GDM1 (cell line): ENCODE measurements around the gene RAB7A.

Experiments
- DNase-seq: peaks from one replicate; lab custom pipeline; 2025; lab: John Stamatoyannopoulos, UW

The RAB7A gene

GRCh38 chr3:128726023-128727016 is at the start of gene RAB7A:
Gene RAB7A (plus strand): TSS chr3:128726183. CDS start chr3:128795368, 69,185 bp downstream.
- peak; percentile 96 for DNase-seq

- DNase-seq: no peak
Measured at GRCh38 chr3:128679338-128679737, 46.6 kb upstream of the RAB7A start.

DNA sequence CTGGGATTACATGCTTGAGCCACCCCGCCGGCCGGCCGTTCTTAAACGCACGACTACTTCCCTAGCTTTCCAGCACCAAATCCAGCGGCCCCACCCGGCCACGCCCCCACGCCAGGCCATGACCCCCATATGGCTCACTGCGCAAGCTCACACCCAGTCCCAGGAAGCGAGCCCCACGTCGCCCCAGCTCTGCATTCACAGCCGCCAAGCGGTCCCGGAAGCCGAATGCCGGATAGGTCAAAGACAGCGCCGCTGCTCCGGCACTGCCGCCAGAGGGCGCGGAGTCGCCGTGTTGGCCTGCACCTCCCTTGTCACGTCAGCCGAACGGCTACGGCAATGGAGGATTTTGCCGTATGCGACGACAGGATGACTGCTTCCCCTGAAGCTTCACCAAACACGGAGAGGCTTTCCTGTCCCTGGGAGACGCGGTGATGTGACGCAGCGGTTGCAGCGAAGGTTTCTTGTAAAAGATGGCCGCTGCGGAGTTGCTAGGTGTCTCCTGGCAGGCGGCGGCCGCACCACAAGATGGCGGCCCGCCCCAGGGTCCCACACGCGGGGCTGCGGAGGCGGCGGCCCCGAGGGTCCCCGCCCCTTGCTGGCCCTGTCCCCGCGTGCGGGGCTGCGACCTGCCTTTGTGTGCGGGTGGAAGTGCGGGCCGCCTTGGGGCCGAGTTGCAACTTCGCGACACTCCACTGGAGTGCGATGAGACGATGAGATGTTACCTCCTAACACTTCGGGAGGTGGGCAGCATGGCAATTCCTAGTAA is 45.2 kb upstream of the RAB7A start:
- peak; percentile 97 for DNase-seq

DNA sequence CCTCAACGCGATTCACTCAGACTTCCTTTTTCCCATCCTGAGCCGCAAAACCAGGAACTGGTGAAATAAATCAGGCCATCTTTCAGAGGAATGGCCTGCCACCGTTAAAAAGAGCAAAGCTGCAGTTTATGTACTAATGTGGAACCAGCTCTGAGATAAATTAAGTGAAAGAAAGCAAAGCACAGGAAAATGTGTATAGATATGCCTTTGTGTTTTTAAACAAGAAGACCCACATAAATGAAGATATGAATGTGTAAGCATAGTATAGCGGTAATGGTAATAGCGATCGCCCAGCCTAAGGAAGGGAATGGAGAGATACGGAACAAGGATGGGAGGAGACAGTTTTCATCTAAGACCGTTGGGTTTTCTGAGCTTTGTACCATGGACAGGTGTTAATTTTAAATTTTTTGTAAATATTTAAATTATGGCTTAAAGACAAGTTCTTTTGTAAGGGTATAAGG is 44.6 kb upstream of the RAB7A start:
- DNase-seq: no peak

- peak; percentile 59 for DNase-seq
Measured at GRCh38 chr3:128683957-128684356, 42.0 kb upstream of the RAB7A start.

DNA sequence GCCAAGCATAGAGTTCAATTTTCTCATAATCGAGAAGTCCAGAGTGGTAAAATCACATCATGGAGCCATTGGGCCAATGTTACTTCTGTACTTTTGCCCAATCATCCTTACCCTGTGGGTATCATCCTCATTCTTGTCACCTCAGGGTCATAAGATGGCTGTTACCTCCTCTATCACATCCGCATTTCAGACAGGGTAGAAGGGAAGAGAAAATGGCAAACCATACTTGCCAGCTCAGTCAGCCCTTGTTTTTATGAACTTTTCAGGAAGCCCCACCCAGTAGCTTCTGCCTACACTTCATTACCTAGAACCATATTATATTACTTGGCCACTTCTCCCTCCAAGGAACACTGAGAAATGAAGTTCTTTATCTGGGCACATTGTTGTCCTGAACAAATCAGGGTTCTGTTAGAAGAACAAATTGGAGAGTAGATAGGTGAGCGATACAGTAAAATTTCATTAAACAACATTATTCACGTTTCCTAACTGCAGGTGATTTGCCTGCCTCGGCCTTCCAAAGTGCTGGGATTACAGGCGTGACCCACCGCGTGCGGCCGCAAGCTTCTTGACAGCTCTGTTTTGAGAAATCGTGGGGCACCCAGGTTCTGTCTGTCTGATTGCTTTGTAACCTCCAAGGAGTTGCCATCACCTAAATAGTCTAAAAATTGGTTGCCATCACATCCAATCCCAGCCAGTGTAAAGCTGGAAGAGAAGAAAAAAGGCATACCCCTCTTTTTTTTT is 40.8 kb upstream of the RAB7A start:
- DNase-seq: no peak

- DNase-seq: no peak
Measured at GRCh38 chr3:128686465-128686864, 39.5 kb upstream of the RAB7A start.

DNA sequence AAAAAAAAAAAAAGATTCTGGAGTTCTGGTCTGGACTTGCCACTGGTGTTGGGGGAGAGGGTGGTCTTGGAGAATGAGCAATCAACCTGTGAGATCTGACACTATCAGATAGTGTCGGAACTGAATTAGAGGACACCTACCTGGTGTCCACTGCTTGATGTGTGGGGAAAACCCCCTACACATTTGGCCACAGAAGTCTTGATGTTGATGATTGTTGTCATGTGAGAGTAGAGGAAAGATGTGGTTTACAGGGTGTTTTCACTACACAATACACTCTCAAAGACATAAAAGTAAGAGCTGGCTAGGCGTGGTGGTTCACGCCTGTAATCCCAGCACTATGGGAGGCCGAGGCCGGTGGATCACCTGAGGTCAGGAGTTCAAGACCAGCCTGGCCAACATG is 36.9 kb upstream of the RAB7A start:
- no peak for DNase-seq

GRCh38 chr3:128693696-128694095 is 32.3 kb upstream of the RAB7A start:
- no peak for DNase-seq

DNA sequence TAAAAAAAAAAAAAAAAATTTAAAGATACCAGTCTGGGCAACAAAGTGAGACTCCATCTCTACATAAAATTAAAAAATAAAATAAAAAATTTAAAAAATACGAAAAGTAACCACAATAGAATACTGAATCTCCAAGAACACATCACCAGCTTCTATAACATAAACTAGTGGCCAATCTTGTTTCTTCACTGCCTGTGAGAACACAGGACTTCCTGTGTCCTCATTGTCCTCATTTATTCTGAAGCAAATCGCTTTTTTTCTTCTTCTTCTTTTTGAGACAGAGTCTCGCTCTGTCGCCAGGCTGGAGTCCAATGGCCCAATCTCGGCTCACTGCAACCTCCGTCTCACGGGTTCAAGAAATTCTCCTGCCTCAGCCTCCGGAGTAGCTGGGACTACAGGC is 28.6 kb upstream of the RAB7A start:
- no peak for DNase-seq

DNA sequence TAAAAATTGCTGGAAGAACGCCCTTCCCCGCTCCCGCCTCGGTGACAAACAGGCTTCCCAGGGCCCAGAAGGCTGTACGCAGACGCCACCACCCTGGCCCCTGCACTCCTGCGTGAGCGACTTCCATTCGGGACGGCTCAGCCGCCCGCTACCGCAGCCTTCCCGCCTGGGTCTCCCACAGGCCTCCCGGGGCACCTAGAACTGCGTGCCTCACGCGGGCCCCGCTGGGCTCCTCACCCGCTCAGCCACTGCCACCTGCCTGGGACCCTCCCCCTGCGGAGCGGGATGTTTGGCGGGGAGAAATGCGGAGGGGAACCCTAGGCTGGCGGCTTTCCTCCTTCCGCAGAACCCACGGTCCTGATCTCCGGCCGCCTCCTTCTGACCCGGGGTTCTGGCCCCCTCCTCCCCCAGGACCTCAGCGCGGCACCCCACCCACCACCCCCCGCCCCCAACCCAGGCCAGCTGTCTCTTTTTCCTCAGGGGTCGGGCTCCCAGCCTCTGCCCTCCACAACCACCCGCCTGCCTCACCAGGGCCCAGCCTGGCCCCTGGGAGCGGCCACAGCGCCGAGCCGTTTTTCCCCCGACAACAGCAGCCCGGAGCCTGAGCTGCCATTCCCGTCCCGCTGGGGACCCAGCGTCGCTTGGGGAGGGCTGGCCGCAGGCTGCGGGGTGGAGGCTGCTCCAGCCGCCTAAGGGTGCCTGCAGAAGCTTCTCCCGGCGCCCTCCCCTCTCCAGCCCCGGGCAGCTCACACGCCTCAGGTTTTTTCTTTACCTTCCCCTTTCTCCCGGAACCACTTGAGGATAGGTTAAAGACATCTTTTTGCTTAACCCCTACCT is 27.6 kb upstream of the RAB7A start:
- DNase-seq: no peak

GRCh38 chr3:128701342-128702212 is 24.4 kb upstream of the RAB7A start:
- DNase-seq: no peak

- DNase-seq: no peak
Measured at GRCh38 chr3:128702391-128702790, 23.6 kb upstream of the RAB7A start.

DNA sequence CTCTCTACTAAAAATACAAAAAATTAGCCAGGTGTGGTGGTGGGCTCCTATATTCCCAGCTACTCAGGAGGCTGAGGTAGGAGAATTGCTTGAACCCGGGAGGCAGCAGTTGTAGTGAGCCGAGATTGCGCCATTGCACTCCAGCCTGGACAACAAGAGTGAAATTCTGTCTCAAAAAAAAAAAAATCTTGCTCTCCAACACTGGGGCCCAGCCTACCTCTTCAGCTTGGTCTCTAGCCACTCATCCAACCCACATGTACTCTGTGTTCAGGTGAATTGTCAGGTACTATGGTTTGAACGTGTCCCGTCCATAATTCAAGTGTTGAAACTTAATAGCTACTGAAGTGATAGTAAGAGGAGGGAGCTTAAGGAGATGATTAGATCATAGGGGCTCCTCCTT is 22.4 kb upstream of the RAB7A start:
- no peak for DNase-seq

DNA sequence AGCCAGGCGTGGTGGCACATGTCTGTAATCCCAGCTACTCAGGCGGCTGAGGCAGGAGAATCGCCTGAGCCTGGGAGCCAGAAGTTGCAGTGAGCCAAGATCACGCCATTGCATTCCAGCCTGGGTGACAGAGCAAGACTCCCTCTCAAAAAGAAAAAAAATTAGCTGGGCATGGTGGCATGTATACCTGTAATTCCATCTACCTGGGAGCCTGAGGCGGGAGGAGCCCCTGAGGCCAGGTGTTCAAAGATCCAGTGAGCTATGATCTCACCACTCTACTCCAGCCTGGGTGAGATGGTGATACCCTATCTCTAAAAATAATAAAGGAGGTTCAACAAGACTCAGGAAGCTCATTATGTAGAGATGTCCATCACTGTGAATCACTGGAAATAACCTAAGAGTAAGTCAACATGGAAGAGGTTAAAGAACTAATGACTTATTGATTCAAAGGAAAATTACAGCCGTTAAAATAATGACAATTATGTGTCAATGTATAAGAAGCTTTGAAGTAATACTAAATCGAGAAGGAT is 19.8 kb upstream of the RAB7A start:
- no peak for DNase-seq

GRCh38 chr3:128707928-128708494 is 18.0 kb upstream of the RAB7A start:
- DNase-seq: no peak

- no peak for DNase-seq
Measured at GRCh38 chr3:128709038-128709437, 16.9 kb upstream of the RAB7A start.

DNA sequence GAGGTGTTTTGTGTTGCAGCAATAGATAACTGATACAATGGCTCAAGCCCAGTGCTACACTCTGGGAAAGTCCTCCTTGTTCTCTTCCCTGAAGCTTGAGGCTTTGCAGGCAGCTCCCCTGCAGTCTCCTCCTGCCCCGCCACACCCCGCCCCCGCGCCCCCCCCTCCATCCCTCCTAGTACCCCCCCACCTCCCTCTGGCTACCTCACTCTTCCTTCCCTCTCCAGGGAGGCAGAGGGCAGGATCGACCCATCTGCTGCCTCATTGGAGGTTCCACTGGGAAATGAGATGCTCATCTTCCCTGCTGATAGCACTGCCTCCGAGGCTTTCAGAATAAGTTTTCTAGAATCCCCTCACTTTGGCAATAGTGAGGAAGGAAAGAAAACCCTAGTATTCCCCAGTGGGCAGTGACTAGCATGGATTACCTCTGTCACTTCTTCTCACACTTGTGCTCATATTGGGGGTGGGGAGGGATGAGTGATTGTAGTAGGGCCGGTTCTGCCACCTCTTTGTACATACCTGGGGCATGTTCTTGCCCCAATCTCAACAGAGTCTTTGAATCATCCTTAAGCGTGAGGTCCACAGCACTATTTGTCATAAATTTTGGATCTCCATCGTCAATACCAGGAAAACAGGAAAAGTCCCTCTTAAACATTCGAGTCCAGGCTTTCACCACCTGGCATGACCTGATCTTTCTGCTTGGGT is 16.3 kb upstream of the RAB7A start:
- DNase-seq: no peak

DNA sequence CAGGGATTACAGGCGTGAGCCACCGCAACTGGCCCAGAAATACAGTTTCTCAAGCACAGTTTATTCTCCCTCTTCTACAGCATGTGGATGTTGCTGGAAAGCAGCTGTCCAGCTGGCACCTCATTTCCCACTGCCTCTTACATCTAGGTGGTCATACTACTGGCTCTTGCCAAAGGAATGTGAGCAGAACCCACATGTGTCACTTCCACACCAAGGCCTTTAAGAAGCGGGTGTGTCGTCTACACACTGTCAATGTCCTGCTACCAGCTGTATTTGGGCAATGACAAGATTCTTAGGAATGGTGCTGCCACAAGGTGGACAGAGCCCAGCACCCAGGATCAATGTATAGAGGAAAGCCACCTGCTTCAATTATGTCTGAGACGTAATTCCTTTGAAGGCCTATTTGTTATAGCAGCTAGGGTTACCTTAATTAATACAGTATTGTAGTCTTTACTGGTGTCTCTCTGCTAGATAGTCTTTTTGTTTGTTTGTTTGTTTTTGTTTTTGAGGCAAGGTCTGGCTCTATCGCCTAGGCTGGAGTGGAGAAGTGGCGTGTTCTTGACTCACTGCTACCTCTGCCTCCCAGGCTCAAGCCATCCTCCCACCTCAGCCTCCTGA is 15.1 kb upstream of the RAB7A start:
- DNase-seq: no peak
